GM10248 (cell line): Measurements from ENCODE around the gene SFXN1.

Experiments
- CTCF ChIA-PET: fragments of 300-600 bp; sonication (Branson Sonifier 250); formaldehyde crosslinking; extraction: SDS; loops from one replicate; lab custom pipeline; 2021; ENCODE audit warnings: antibody characterized with exemption; lab: Yijun Ruan, JAX
- POLR2A ChIA-PET: fragments of 350-650 bp; sonication (Branson Sonifier 250); formaldehyde crosslinking; extraction: SDS; loops from one replicate; lab custom pipeline; 2020; ENCODE audit warnings: antibody characterized with exemption; lab: Yijun Ruan, JAX
- DNase-seq: peaks from one replicate; pipeline ENCODE4 v3.0.0; 2012; ENCODE audit errors: extremely low spot score
- CTCF ChIP-seq: IDR thresholded peaks from 2 replicates; pipeline ENCODE4 v1.5.1; 2012; ENCODE audit warnings: mild to moderate bottlenecking, low read depth; ENCODE audit errors: extremely low read depth, missing control alignments, control extremely low read depth

The SFXN1 gene

DNA sequence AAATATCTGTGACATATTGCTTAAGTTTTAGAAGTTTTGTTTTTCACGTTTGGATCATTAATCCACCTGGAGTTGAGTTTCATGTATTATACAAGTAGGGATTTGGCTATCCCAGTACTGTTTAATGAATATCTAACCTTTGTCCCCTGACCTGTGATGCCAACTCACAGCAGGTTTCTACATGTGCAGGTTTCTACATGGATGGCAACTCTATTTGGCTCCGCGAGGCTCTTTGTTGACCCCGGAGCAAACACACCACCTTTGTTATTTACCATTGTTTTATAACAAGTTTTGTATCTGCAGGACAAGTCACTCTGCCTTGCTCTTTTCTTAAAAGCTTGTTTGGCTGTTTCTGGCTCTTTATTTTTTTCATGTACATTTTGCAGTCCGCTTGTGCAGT lies 920 bp upstream of the SFXN1 start:
- POLR2A ChIA-PET: no interaction called here
- TF ChIP-seq CTCF: no peak
- DNase-seq: no peak
- CTCF ChIA-PET: interaction anchor here (1.3 to 5.7 kb wide), 2 partner anchors 13 to 68 kb away, joined by 3 to 62 read pairs; no protein-coding TSS in a partner anchor

- TF ChIP-seq CTCF: no peak
- CTCF ChIA-PET: interaction anchor here (1.0 to 5.7 kb wide), 3 partner anchors 13 to 68 kb away, joined by 3 to 62 read pairs (median 5); no protein-coding TSS in a partner anchor
- POLR2A ChIA-PET: no interaction called here
- no peak for DNase-seq
Observed at GRCh38 chr5:175478008-175478383, 364 bp upstream of the SFXN1 start.

DNA sequence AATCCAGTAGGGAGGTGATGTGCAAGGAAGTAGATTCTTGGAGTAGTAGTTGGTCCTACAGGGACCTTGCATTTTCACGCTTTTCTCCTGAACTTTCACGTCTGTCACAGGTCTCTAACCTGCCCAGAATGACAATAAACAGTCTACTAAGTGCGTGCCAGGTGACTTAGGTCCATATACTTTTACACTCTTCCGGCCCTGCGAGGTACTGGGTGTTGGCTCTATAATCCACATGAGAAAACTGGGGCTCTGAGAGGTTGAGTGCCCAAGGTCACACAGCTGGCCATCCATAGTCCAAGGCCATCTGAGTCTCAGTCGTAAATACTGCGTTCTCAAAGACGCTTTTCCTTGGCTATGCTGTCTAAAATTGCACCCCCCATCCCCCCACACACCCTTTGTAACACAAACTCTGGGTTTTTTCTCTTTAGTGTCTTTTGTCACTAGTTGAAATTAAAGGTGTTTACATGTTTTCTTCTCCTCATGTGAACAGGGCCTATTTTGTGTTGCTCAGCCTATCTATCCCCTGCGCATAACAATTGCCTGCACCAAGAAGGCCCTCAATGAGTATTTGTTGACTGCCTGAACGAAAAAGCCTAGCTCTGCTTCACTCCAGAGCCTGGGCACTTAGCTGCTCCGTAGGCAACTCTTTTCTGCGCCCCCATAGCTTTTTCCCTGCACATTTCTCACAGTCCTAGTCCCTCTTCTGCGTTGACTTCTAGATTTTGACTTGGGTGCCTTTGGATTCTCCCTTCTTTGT lies 943 bp downstream of the SFXN1 start:
- DNase-seq: no peak
- no peak for TF ChIP-seq CTCF
- ChIA-PET POLR2A (interaction anchor here (0.5 to 1.2 kb wide), 2 partner anchors 11 to 1748 kb away, joined by 3 to 4 read pairs; no protein-coding TSS in a partner anchor), CTCF (interaction anchor here (1.1 to 2.6 kb wide), 2 partner anchors 15 to 570 kb away, joined by 3 to 14 read pairs; no protein-coding TSS in a partner anchor)

GRCh38 chr5:175483337-175483736 lies 5.0 kb downstream of the SFXN1 start:
- CTCF ChIA-PET: interaction anchor here (0.9 to 1.0 kb wide), 2 partner anchors 17 to 19 kb away, joined by 3 read pairs; no protein-coding TSS in a partner anchor
- TF ChIP-seq CTCF: no peak
- POLR2A ChIA-PET: no interaction called here
- no peak for DNase-seq

- ChIA-PET POLR2A (no interaction called here), CTCF (no interaction called here)
- TF ChIP-seq CTCF: no peak
- DNase-seq: no peak
Observed at GRCh38 chr5:175484322-175484721, 6.0 kb downstream of the SFXN1 start.

GRCh38 chr5:175484829-175485228 lies 6.5 kb downstream of the SFXN1 start:
- TF ChIP-seq CTCF: no peak
- ChIA-PET CTCF (interaction anchor here (0.9 kb wide), 1 partner anchor 20 kb away, joined by 3 read pairs; no protein-coding TSS in a partner anchor), POLR2A (no interaction called here)
- no peak for DNase-seq
